CD1c-positive myeloid dendritic cell (primary cell): Measurements from ENCODE around the gene ZC3H13.
A peak's percentile ranks its signal among the peaks of the same experiment; 100 is the strongest.

Experiments
- DNase-seq: peaks from one replicate; pipeline ENCODE4 v3.0.0-alpha.2; 2016; ENCODE audit errors: extremely low spot score

Gene ZC3H13

GRCh38 chr13:45936621-45937020, 115.9 kb downstream of the ZC3H13 start:
- DNase-seq = no peak

GRCh38 chr13:45934283-45934682, 118.3 kb downstream of the ZC3H13 start:
- no peak for DNase-seq

- DNase-seq = no peak
Observed at GRCh38 chr13:45933203-45933908, 119.2 kb downstream of the ZC3H13 start.

- DNase-seq = peak; percentile 89
Observed at GRCh38 chr13:45932676-45933075, 119.9 kb downstream of the ZC3H13 start.

- no peak for DNase-seq
Observed at GRCh38 chr13:45932172-45932571, 120.4 kb downstream of the ZC3H13 start.

GRCh38 chr13:45931211-45931610, 121.3 kb downstream of the ZC3H13 start:
- no peak for DNase-seq

- no peak for DNase-seq
Observed at GRCh38 chr13:45930177-45930576, 122.4 kb downstream of the ZC3H13 start.

- DNase-seq = no peak
Observed at GRCh38 chr13:45928843-45929242, 123.7 kb downstream of the ZC3H13 start.

- DNase-seq = no peak
Observed at GRCh38 chr13:45928176-45928575, 124.4 kb downstream of the ZC3H13 start.

GRCh38 chr13:45926741-45927140, 125.8 kb downstream of the ZC3H13 start:
- no peak for DNase-seq

- no peak for DNase-seq
Observed at GRCh38 chr13:45925151-45925550, 127.4 kb downstream of the ZC3H13 start.

GRCh38 chr13:45921162-45921736, 131.3 kb downstream of the ZC3H13 start:
- DNase-seq = no peak

- no peak for DNase-seq
Observed at GRCh38 chr13:45918597-45918996, 133.9 kb downstream of the ZC3H13 start.

GRCh38 chr13:45917019-45917418, 135.5 kb downstream of the ZC3H13 start:
- no peak for DNase-seq

GRCh38 chr13:45915686-45916439, 136.7 kb downstream of the ZC3H13 start:
- DNase-seq = no peak

GRCh38 chr13:45909673-45910072, 142.9 kb downstream of the ZC3H13 start:
- DNase-seq = no peak

GRCh38 chr13:45909089-45909488, 143.5 kb downstream of the ZC3H13 start:
- DNase-seq = no peak

- DNase-seq = no peak
Observed at GRCh38 chr13:45907503-45907902, 145.0 kb downstream of the ZC3H13 start.
